DMS114 treated with DMSO at 0.1 percent for 48 hours (cell line): Measurements from ENCODE around the gene KCNQ5.
"Not testable (repeated sequence)": the region's sequence is repeated elsewhere in the genome, so short reads cannot be mapped to it uniquely, and the experiment has no call there.

Experiments used
- DNase-seq: peaks from one replicate; lab custom pipeline; 2025; ENCODE audit not compliant: unreplicated experiment; lab: John Stamatoyannopoulos, UW

KCNQ5 gene

DNA sequence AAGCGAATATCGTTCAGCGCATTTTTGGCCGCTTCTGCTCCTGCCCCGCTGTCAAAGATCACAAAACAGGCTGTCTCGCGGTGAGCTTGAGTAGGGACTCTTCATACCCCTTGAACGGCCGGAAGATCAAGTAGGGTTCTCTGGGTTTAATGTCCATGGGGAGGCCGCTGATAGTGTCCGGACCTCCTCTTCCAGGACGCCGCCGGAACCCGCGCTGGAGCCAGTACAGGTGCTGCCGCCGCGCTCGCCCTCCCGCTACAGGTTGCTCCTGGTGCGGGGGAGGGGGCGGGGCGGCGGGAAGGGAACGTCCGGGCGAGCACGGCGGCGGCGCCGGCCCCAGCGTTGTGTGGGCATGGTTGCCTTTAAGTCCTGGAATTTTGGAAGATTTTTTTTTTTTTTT is 536.0 kb downstream of the KCNQ5 start:
- DNase-seq, result no peak

DNA sequence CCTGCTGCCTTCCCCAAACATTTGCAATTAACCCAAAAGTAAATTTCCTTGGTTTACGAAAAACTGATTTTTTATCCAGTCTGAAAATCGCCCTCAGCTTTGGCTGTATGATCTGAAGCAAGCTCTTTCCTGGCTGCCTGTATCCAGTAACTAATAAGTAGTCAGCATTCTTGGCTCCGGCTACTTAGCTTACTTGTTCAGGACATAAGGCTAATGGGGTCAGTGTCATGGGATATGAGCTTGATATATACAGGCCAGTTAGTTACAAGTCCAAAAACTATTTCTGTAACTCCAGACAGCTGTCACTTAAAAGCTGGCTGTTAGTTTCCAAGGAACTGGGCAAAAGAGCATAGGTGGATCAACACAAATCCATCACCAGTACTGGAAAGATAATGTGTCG is 547.2 kb downstream of the KCNQ5 start:
- DNase-seq, result no peak

DNA sequence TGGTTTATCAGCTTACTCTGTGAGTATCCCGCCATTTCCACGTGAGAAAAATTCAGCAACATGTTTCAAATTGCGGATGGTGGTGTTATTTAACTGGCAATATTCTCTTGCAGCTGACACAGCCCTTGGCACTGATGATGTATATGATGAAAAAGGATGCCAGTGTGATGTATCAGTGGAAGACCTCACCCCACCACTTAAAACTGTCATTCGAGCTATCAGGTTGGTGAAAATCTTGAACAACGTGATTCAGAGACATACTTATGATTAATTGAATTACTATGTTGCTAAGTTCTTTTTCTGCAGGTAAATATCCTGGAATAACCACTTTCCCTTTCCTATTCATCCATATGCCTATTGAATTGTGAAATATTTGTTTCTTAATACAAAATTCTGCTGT is 547.8 kb downstream of the KCNQ5 start:
- no peak for DNase-seq

DNA sequence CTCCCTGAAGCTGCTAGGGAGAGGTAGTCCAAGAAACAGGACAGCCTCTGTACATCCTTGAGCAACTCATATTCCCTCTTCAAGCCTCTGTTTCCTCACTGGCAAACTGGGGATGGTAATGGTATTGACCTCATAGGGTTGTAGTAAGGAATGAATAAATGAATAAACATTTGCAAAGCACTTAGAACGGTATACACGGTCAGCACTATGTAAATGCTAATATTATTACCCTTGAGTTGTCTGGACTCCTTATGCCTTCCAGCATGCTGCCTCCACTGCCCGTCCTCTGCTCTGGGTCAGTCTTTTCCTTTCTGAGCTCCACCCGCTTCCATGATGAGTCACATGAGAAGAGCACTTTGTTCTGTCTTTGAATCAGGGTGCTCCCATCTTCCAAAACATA is 552.8 kb downstream of the KCNQ5 start:
- no peak for DNase-seq

DNA sequence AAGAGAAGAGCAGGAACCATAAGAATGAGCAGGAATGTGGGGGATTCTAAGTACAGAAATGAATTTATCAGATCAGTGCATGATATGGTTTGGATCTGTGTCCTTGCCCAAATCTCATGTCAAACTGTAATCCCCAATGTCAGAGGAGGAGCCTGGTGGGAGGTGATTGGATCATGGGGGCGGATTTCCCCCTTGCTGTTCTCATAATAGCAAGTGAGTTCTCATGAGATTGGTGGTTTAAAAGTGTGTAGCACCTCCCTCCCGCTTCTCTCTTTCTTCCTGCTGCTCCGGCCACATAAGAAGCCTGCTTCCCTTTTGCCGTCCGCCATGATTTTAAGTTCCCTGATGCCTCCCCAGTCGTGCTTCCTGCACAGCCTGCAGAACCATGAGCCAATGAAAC is 554.2 kb downstream of the KCNQ5 start:
- DNase-seq, result no peak

DNA sequence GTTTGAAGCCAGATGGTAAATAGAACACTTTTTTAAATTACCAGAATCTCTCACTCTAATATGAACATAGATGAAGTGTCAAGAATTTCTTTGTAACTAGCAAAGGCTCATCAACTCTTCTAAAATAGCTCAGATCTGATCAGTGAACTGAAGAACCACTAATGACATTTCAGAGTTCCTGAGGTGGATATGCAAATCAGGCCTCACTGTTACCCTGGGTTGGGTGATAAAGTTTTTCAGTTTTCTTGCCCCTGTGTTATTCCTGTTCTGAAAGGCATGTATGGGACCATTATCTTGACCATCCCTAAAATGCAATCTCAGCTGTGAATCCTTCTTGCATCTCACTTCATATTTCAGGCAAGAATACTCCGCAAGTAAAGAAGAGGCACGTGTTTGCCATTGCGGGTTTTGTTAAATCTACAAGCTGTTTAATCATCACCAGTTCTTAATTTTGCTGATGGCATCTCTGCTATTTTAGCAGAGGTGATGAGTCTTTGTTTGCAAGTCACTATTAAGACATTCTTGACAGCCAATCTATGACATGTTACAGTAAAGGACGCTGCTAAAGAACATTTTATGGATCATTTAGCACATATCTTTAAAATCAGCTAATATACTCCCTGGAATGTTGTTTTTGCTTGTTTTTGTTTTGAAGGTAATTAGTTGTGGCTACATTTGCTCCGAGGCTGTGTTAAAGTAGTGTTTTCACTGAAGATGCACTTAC is 555.5 kb downstream of the KCNQ5 start:
- DNase-seq, result no peak

DNA sequence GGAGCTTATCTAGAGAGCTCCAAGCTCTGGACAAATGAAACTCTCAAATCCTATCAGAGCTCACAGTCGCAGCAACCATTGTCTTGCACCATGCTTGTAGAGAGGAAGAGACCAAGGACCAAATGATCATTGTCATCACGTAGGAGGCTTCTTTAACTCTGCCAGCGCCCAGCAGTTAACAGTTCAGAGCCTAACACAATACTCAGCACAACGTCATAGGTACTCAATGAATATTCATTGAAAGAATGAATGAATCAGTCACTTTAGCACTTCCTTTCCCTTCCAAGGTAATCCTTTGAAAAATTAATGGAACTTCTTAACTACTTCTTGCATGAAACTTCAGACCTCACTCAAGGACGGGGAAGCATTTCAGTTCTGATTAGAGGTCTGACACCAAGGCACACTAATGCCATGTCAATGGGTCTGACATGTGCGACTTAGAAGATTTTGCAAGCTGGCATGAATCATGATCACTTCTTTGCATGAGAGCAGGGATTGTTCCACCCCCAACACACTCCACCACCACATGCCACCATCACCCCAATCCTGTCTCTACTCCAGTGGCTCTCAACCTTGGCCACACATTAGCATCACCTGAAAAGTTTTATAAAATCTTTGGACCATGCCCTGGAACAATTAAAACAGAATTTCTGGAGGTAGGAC is 558.3 kb downstream of the KCNQ5 start:
- DNase-seq, result no peak

DNA sequence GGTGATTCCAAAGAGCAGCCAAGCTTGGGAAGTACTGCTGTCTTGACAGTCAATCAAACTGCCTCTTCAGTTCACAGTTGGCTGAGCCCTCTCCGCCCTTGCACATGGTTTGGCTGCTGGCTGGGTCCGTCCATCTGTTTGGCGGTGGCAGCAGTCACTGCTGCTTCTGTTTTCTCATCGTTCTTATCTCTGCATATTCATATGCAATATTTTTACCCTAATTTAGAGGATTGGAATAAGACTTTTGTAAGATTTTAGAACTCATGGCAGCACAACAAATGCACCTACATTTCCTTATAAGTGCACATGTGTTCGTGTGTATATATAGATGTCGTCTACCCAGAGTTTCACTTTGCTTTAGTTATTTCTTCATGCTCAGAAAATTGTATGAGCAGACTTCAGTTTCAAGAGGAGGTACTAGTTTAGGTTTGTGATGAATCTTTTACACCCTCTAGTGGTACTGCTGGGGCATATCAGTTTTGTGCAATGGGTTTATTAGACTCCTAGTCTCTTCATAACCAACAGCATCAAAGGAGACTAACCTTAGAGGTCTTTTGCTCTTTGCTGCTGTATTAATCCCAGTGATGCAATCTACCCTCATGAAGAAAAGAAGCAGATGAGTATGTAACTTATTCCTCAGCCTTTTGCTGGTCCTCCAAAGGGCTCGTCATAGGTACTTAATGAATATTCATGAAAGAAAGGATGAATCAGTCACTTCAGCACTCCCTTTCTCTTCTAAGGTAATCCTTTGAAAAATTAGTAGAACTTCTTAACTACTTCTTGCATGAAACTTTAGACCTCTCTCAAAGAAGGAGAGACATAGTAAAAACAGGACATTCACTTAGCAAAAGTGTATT is 559.1 kb downstream of the KCNQ5 start:
- DNase-seq, result peak; percentile 57

DNA sequence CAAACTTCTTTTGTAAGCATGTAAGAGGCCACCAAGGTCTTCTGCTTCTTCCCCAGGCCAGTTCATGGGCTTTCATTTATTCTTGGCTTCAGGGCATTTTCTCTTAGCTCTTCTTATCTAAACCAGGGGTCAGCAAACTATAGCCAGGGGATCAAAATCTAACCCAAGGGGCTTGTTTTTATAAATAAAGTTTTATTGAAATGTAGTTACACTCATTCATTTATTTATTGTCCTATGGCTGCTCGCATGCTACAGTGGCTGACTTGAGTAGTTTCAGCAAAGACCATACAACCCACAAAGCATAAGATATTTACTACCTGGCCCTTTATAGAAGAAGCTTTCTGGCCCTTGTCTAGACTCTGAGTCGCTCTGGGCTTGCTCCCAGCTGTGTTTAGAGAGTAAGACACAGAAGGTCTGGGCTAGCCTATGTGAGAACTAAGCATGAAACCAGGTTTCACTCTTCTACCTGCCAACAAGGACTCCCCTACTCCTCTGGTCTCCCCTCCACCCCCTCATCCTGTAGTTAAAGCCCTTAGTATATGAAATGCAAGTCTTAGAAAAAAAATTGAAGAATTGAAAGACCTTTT is 560.2 kb downstream of the KCNQ5 start:
- DNase-seq, result no peak

DNA sequence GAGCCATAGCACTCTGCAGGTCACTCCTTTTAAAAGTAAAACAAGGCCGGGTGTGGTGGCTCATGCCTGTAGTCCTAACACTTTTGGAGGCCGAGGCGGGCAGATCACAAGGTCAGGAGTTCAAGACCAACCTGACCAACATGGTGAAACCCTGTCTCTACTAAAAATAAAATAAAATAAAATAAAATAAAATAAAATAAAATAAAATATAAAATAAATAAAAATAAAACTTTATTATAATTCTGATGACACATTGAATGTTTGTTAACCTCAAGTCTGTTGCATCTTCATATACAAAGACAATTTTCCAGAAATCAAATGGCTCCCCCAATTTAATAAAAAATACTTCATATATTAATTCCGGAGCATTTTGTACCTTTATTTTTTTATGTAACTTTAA is 571.4 kb downstream of the KCNQ5 start:
- not testable (repeated sequence) for DNase-seq

DNA sequence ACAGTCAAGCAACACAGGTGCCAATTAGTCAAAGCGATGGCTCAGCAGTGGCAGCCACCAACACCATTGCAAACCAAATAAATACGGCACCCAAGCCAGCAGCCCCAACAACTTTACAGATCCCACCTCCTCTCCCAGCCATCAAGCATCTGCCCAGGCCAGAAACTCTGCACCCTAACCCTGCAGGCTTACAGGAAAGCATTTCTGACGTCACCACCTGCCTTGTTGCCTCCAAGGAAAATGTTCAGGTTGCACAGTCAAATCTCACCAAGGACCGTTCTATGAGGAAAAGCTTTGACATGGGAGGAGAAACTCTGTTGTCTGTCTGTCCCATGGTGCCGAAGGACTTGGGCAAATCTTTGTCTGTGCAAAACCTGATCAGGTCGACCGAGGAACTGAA is 572.9 kb downstream of the KCNQ5 start:
- DNase-seq, result no peak

DNA sequence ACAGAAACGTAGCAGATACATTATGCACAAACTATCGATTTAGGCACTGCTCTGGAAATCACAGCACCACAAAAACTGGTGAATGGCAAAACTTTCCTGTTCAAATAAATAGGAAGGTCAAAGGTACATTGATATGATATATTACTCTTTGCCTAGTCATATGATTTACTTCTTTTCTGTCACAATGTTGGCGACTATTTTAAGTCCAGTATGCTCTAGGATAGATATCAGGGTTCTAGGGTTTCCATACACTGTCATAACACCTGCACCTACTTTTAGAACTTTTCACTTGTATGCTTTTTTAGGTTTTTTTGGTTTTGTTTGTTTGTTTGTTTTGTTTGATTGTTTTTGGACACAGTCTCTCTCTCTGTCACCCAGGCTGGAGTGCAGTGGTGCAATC is 578.4 kb downstream of the KCNQ5 start:
- DNase-seq, result no peak

DNA sequence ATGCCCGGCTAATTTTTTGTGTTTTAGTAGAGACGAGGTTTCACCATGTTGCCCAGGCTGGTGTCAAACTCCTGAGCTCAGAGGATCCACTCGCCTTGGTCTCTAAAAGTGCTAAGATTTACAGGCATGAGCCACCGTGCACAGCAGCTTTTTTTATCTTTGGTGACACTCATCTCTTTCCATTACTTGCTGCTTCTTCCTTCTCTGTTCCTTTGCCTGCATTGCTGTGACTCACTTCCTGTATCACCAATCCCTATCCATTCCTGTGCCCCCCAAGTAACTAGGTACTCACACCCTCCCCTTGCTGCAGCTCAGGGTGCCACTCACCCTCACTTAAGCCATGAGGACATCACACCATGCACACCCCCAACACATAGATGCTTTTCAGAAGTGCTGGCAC is 578.9 kb downstream of the KCNQ5 start:
- no peak for DNase-seq

DNA sequence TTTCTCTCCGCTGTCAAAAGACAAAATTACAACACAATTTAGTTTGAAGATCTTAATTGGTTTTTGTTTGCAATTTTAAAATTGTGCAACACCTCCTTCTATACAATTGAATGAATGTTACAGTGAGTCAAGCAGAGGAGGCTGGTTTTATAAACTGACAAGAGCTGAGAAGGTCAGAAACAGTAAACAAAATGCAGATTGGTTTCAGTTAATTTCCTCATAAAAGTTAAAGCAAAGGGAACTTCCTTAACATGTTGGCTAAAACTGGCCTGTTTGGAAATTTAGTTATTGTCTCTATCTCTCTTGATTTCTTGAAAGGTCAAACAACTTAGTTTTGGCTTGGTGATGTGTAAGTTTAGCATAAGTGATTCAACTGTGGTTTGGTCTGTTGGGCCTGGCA is 581.2 kb downstream of the KCNQ5 start:
- no peak for DNase-seq

DNA sequence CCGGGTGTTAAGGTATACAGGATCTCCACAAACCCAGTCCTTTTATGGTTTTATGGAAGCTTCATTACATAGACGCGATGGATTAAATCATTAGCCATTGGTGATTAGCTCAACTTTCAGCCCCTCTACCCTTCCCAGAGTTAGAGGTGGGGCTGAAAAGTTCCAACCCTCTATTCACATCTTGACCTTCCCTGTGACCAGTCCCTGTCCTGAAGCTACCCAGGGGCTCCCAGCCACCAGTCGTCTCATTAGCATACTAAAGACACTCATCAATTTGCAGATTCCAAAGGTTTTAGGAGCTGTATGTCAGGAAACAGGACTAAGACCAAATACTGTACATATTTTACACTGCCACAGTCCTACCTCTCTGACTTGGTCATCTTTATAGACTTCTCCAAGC is 582.4 kb downstream of the KCNQ5 start:
- DNase-seq, result no peak

DNA sequence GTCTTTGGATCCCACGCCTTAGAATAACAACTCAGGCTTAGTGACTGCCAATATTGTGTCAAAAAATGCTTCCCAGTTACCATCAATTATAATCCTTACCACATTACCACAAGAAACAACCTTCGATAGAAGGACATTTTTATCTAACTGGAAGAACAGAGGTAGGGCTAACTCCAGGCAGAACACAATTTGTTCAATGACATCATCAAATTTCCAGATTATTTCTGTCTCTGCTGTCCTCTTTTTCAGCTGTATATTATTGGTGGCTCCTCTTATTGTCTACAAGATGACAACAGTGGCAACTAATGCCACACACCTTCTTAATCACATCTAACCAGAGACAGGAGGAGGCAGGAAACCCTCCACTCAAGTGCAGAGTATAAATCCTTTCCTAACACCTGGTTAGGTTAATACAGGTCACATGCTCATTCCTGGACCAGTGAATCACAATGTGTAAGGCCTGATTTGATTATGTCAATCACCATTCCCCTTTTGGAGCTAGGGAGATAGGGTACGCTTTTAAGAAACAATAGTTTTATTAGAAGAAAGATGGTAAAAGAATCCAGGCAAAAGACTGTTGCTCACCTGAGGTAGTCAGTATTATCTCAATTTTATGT is 585.5 kb downstream of the KCNQ5 start:
- DNase-seq, result no peak

DNA sequence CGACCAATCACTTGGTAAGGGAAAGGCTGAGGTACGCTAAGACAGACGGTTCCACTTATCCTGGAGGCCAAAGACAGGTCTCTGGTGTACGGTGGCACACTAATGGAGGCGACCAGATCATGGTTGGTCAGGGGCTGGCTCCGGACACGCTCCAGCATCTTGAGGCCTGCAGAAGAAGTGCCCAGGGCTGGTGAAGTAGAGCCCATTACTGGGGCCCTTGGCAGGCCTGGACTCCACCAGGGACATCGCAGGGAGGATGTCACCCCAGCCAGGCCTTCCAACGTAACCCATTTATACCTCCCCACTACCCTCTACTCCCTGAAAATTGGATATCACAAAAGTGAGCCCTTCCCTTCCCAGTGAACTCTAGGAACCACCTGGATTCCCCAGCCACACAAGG is 587.3 kb downstream of the KCNQ5 start:
- no peak for DNase-seq

DNA sequence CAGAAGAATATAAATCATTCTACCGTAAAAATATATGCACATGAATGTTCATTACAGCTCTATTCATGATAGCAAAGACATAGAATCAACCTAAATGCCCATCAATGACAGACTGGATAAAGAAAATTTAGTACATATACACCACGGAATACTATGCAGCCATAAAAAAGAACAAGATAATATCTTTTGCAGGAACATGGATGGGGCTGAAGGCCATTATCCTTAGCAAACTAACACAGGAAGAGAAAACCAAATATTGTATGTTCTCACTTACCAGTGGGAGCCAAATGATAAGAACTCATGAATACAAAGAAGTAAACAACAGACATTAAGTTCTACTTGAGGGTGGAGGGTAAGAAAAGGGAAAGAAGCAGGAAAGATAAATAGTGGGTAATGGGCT is 595.0 kb downstream of the KCNQ5 start:
- no peak for DNase-seq

DNA sequence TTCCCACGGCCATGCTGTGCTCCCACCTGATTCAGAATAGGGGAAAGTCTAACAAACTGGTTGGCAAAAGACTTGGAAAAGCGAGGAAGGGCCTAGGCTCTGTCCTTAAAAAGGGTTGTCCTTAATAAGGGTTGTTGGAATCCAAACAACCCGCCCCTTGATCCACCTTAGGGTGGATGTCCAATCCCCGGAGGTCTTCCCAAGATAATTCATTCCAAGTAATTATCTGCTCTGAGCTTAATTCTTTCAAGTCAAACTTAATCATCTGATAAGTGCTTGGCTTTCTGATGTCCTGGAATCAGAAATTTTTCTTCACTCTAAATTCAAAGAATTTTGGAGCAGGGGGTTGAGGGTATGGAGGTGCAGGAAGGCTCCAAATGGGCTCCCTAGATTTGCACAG is 603.5 kb downstream of the KCNQ5 start, which contains the start of gene KHDC1L:
Gene KHDC1L (minus strand): TSS at position 101 of the 400 bp plus-strand sequence. CDS start 88 bp downstream, at position 13.
- no peak for DNase-seq

DNA sequence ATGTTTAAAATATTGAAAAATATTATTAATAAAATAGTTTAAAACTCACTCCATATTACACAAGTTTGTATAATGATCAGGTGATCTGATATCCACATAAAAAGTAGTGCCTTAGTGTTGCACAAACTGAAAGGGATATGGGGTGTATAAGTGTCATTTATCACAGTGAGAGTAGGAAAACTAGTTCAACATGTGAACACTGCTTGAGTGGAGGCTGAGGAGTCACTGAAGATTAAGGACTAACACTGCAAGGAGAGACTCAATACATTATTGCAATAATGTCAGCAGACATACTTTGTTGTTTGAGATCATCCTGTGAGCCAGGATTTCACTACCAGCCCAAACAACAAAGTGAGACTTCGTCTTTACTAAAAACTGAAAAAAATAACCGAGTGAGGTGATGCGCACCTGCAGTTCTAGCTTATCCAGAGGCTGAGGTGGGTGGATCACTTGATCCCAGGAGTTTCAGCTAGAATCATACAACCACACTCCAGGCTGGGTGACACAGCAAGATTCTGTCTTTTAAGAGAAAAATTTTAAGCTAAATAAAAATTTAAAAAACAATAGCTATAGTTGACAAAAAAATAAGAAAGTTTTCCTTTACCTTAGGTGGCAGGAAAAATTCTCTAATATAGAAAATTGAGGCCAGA is 605.9 kb downstream of the KCNQ5 start:
- no peak for DNase-seq

DNA sequence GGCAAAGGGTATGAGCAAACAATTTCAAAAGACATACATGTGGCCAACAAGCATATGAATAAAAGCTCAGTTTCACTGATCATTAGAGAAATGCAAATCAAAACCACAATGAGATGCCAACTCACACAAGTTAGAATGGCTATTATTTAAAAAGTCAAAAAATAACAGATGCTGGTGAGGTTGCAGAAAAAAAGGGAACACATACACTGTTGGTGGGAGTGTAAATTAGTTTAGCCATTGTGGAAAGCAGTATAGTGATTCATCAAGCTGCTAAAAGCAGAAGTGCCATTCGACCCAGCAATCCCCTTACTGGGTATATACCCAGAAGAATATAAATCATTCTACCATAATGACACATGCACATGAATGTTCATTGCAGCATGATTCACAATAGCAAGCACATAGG is 610.1 kb downstream of the KCNQ5 start:
- no peak for DNase-seq
